HepG2 (cell line): ENCODE data around the gene GBA2. TPM values are rescaled to one million over a fixed set of nuclear protein-coding genes. Genes with fewer than 3 reads are reported as not detected.
A peak's percentile ranks its signal among the peaks of the same experiment; 100 is the strongest.

Experiments used
- AKNA ChIP-seq: sonication (generic); formaldehyde crosslinking; IDR thresholded peaks from 2 replicates; pipeline ENCODE4 v1.4.0; 2020; ENCODE audit warnings: missing genetic modification reagents, borderline replicate concordance
- ARID3A ChIP-seq: IDR thresholded peaks from 2 replicates; pipeline ENCODE4 v1.6.1; 2012; ENCODE audit warnings: low read depth, low read length, improper control_type of control experiment
- ERF ChIP-seq: IDR thresholded peaks from 2 replicates; pipeline ENCODE4 v1.6.1; 2018; ENCODE audit warnings: missing biosample characterization, missing genetic modification reagents
- FOXP4 ChIP-seq: sonication (generic); formaldehyde crosslinking; IDR thresholded peaks from 2 replicates; pipeline ENCODE4 v1.4.0; 2020; ENCODE audit warnings: missing genetic modification reagents
- GATAD2A ChIP-seq: IDR thresholded peaks from 2 replicates; pipeline ENCODE4 v1.6.1; 2016
- HMGXB4 ChIP-seq, 2 experiments: sonication (generic) in 1 of 2; formaldehyde crosslinking in 1 of 2; IDR thresholded peaks; 2 replicates each; pipeline versions ENCODE4 v1.4.0 to v1.6.1; 2018 to 2020; ENCODE audit warnings: missing genetic modification reagents in 2 of 2, borderline replicate concordance in 1 of 2, low read depth in 1 of 2, mild to moderate bottlenecking in 1 of 2, missing biosample characterization in 1 of 2
- MAFG ChIP-seq: sonication (generic); formaldehyde crosslinking; IDR thresholded peaks from 2 replicates; pipeline ENCODE4 v1.5.1; 2020; ENCODE audit warnings: mild to moderate bottlenecking, missing genetic modification reagents
- MLX ChIP-seq: IDR thresholded peaks from 2 replicates; pipeline ENCODE4 v1.6.1; 2016
- STAG1 ChIP-seq: sonication (generic); formaldehyde crosslinking; IDR thresholded peaks from 2 replicates; pipeline ENCODE4 v1.4.0; 2020; ENCODE audit warnings: missing genetic modification reagents
- XBP1 ChIP-seq: sonication (generic); formaldehyde crosslinking; IDR thresholded peaks from 2 replicates; pipeline ENCODE4 v1.5.0; 2020; ENCODE audit warnings: missing genetic modification reagents
- XRCC5 ChIP-seq: fragments of 200-400 bp; formaldehyde crosslinking; optimal IDR thresholded peaks from 2 replicates; pipeline ENCODE3; 2017; ENCODE audit warnings: mild to moderate bottlenecking, low read length
- ZC3H4 ChIP-seq: sonication (generic); formaldehyde crosslinking; IDR thresholded peaks from 2 replicates; pipeline ENCODE4 v1.4.0; 2020; ENCODE audit warnings: missing genetic modification reagents, borderline replicate concordance
- ZNF446 ChIP-seq: sonication (generic); formaldehyde crosslinking; IDR thresholded peaks from 2 replicates; pipeline ENCODE4 v1.5.0; 2020; ENCODE audit warnings: mild to moderate bottlenecking, missing genetic modification reagents
- ZNF580 ChIP-seq: IDR thresholded peaks from 2 replicates; pipeline ENCODE4 v1.6.1; 2016; ENCODE audit warnings: low read depth, borderline replicate concordance
- ZNF777 ChIP-seq: sonication (generic); formaldehyde crosslinking; IDR thresholded peaks from 2 replicates; pipeline ENCODE4 v1.4.0; 2020; ENCODE audit warnings: missing genetic modification reagents
- polyA plus RNA-seq, 8 experiments: library from polyadenylated mRNA; depleted of rRNA in 3 of 8; stranded (reverse) in 7 of 8; unstranded in 1 of 8; fragments of >200 nt; fragmentation: Illumina TruSeq in 4 of 8; extraction: Trizol in 4 of 8; gene quantifications; 2 replicates each; pipeline versions ENCODE4 v1.2.1 to v1.2.3, GENCODE V29; 2011 to 2016; ENCODE audit warnings: low read depth in 4 of 8, missing spikeins in 1 of 8, mixed read lengths in 1 of 8; ENCODE audit not compliant: insufficient read depth in 1 of 8
- total RNA-seq, 5 experiments: library from RNA; depleted of rRNA; stranded (reverse); fragments of >200 nt; fragmentation: Illumina TruSeq; extraction: Trizol; gene quantifications; 2 replicates each; pipeline ENCODE4 v1.2.3, GENCODE V29; 2016; ENCODE audit warnings: low read depth in 1 of 5

The GBA2 gene
- total and polyA plus RNA-seq, 2 of the 13 experiments (the other 11 are each of a cell fraction or from before 2014, with no cell fraction given) = 37.5 to 86.1 TPM

GRCh38 chr9:35790385-35791296 lies 41.6 kb upstream of the GBA2 start (continued):
- TF ChIP-seq XRCC5 (peak; percentile 62), MAFG (CRISPR knock-in tag) (no peak), AKNA (CRISPR knock-in tag) (no peak), HMGXB4 (CRISPR knock-in tag; IDR thresholded peaks at IDR 0.05; ENCODE audit: borderline replicate concordance in 1 of 2, low read depth in 1 of 2) (0 out of 4 replicates have a peak, but pooled peaks of 1 of the 2 experiments have one; percentile 18), FOXP4 (CRISPR knock-in tag) (0 out of 2 replicates have a peak, but pooled peaks have one; percentile 17), ZNF580 (CRISPR knock-in tag) (no peak), ARID3A (peak; percentile 77), ZC3H4 (no peak), XBP1 (CRISPR knock-in tag) (no peak), STAG1 (CRISPR knock-in tag) (peak; percentile 91), MLX (CRISPR knock-in tag) (no peak), ZNF777 (CRISPR knock-in tag) (no peak), GATAD2A (CRISPR knock-in tag) (0 out of 2 replicates have a peak, but pooled peaks have one; percentile 17), ERF (CRISPR knock-in tag) (0 out of 2 replicates have a peak, but pooled peaks have one; percentile 24), ZNF446 (CRISPR knock-in tag) (no peak)
